NCI-H226 (cell line): ENCODE data around the gene SLC2A6.

Source experiments
- DNase-seq: peaks from one replicate; pipeline ENCODE4 v3.0.0-alpha.2; 2015

SLC2A6 gene

GRCh38 chr9:133495327-133496293 lies 16.7 kb upstream of the SLC2A6 start:
- no peak for DNase-seq

DNA sequence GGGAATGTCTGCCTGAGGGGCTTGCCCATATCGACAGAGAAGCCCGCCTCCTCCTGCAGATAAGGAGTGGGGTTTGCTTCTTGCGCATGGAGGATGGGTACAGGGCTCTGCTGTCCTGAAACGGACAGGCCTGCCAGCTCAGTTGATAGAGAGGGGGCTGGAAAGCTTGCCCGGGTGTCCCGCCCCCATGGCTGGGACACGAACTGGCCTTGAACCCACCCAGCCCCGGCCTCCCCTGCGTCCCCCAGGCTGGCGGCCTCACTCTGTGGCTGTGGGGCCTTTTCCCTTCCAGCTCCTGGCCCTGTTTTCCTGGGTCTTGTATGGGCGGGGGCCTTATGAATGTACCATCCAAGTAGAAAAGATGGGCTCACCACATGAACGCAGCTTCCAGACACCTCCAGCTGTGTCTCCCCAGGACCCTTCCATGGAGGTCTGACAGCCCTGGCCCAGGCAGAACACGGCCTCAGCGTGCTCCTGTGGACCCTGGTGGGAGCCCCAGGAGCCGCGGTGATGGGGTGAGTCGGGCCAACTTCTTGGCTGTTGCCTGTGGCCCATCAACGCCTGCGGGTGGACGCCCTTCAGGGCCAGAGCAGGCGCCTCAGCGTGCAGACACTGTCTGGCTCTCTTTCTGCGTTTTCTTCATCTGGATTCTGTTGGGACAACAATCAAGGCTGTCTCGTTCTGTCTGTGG lies 15.9 kb upstream of the SLC2A6 start:
- no peak for DNase-seq

DNA sequence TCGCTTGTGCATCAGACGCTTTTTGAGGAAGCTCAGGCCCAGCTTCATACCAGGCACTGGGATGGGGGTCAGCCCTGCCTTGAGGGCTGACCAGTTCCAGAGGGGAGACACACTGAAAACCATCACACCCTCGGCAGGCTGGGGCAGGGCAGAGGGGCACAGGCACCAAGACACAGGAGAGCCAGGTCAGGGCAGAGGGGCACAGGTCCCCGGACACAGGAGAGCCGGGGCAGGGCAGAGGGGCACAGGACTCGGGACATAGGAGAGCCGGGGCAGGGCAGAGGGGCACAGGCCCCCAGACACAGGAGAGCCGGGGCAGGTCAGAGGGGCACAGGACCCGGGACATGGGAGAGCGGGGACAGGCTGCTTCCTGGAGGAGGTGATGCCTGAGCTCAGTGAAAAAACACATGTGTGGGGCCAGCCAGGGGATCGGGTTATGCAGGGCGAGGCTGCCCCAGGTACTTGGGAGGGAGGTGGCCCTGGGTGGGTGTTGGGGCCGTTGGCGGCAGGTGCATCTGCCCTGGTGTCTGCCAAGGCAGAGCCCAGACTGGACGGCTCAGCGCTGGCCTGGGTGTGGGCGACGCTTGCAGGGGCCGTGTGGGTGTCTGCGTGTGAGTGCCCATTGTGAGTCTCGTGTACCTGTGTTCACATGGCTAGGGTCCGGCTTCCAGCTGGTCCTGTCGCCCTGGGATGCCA lies 15.1 kb upstream of the SLC2A6 start:
- DNase-seq = no peak

- DNase-seq = no peak
Measured at GRCh38 chr9:133493428-133493827, 14.5 kb upstream of the SLC2A6 start.

DNA sequence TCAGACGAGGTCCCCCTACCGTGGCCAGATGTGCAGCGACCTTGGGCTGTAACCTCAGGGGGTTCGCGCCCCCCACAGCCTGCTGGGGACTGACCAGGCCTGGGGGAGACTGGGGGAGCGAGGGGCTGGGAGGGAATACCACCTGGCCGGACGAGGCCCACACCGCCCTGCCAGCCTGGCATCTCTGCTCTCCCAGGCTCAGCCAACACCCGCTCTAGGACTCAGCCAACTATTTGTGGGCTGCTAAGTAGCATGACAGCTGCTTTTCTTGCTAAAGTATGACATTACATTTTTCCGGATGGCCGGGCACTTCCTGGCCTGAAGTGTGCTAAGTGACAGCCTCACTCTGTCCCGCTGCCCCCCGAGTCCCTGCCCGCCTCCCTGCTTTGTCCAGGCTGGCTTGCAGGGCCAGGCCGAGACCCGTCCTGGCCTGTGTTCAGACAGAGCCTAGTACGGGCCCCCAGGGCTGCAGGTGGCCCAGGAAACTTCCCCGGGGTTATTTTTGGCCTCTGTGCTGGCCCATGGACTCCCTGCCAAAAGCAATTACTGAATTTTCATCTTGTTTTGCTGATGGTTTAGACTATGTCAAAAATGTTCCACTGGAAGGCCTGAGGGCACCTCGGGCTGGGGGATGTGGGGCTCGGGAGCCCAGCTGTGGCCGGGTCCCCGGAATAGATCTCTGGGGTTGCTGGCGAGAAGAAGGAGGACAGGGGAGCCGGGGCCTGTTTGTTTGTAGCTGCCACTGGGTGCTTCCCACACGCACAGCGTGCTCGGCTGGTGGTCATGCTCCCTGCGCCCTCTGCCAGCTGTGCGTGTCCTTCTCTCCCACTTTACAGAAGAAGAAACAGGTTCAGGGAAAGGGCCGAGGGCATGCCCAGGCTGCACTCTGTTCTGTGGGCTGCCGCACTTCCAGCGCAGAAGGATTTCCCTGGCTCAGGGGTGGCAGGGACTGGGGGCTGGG lies 13.4 kb upstream of the SLC2A6 start:
- DNase-seq = no peak

DNA sequence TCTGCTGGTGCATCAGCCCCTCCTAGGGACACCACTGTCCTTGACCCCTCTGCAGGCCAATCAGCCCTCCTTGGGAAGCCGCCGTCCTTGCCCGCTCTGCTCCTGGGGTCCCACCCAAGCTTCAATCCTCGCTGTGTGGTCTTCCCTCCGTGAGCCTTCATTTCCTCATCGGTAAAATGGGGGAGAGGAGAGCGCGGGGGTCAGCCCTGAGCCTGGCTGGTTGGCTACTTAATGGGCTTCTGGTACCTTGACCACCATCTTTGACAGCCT lies 12.7 kb upstream of the SLC2A6 start:
- no peak for DNase-seq

GRCh38 chr9:133490865-133491655 lies 12.2 kb upstream of the SLC2A6 start:
- no peak for DNase-seq

- no peak for DNase-seq
Measured at GRCh38 chr9:133490201-133490681, 11.3 kb upstream of the SLC2A6 start.

DNA sequence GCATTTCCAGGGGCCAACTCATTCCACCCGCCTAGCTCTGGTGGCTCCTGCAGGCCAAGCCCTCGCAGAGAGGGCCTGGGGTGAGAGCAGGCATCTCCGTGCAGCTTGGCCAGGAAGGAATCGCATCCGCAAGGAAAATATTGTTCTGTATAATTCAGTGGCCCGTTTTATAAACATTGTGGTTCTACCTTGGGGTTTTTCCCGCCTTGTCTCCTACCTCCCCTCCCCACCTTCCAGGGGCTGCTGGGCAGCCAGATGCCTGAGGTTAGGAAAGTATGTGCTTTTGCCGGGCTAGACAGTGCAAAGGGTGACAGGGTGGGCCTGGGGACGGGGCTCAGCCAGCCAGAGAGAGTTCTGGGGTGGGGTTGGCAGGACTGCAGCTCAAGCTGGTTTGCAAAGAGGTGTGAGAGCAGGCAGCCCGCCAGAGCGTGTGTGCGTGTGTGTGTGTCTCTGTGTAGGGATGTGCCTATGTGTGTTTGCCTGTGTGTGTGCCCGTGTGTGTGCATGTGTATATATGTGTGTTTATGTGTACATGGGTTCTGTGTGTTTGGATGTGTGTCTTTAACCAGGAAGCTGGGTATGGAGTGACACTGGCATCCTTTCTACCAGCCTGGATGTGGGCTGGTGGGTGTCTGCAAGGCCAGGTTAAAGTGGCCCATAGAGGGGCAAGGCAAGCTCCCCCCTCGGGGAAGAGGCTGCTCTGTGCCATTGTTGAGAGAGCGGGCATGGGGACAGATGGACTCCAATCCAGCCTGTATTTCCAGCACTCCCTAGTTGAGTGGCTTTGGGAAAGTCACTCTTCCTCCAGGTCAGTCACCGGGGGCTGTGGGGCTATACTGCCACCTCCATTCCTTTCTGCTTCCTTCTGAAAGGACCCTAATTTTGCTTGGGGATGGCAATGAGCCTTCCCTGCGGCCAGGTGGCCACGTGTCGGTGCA lies 10.6 kb upstream of the SLC2A6 start:
- DNase-seq = no peak

DNA sequence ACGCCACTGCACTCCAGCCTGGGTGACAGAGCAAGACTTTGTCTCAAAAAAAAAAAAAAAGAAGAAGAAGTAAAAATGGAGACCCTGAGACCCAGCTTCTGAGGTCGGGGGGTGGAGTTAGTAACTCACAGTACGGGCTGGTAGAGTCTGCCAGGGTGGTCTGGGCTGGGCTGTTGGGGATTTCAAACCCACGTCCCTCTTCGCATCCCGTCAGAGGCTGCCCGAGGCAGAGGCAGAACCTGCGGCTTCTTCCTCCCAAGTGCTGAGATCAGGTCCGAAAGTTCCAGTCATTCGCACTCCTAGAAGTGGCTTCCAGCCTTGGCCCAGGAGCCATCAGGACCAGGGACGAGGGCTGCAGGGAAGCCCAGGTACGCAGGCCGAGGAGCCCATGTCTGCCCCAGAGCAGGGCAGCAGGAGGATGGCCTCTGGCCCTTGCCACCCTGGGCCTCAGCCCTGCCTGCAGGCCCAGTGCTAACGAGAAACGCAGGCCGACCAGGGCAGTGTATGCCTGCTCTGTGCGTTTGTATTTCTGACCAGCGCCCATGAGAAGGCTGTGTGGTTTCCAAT lies 9.9 kb upstream of the SLC2A6 start:
- no peak for DNase-seq

DNA sequence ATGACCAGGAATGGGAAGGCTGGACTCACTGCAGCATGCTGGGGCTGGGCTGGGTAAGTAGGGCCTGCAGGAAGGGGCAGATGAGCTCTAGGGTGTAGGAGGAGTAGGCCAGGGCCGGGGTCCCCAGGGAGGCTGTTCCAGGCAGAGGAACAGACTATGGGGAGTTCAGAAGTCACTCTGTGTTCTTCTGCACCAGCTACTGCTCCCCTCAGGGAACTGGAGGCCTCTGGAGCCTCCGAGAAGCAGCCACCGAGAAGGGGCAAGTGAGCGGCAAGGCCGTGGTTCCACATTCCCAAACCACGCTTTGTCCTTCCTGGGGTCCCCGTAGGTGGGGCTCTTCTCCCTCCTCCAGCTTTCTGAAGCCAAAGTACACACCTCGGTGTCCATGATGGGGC lies 8.4 kb upstream of the SLC2A6 start:
- DNase-seq = no peak

DNA sequence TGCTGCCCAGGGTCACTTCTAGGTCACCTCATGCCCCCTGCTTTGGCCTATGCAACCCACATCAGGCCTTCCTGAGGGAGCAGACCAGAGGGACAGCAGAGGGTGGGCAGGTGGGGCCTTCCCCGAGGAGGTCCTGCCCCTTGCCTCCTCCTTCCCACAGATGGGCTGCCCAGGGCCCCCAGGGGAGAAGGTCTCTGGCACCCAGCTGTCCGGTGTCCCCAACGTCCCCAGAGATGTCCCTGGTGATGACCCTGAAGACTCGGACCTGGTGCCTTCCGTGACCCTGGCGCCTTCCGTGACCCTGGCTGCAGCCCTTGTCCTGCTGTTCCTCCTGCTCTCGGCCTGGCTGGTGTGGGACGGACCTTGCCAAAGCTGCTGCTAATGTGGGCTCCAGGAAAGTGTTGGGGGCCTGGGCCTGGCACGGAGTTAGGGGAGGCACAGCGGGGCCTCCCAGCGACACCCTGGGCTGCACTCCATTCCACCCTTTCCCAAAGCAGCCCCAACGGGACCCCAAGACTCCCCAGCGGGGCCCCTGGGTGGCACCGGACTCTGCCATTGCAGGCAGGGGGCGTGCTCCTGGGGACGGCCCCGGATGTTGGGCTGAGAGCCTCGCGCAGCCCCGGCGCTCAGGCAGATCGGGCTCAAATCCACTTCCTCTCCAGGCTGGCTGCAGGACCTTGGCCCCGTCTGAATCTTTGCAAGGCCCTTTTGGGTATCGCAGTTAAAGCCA lies 6.8 kb upstream of the SLC2A6 start:
- DNase-seq = no peak

- no peak for DNase-seq
Measured at GRCh38 chr9:133484671-133485437, 6.0 kb upstream of the SLC2A6 start.

DNA sequence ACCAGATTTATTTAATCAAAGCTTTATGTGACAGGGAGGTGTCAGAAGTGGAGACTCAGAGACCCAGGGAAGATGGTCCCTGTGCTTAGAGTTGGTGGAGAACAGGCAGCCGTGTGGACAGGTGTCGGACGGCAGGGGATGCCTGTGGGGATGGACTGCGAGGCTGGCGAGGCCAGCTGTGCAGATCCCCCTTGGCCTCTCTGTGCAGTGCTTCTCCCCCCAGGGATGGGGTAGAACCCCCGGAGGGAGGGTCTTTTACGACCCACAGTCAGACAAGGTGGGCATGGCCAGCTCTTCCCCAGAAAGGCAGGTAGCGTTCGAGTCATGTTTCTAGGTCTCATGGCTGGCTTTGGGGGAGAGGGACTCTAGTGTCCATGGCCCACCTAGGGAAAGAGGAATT lies 4.7 kb upstream of the SLC2A6 start:
- no peak for DNase-seq

DNA sequence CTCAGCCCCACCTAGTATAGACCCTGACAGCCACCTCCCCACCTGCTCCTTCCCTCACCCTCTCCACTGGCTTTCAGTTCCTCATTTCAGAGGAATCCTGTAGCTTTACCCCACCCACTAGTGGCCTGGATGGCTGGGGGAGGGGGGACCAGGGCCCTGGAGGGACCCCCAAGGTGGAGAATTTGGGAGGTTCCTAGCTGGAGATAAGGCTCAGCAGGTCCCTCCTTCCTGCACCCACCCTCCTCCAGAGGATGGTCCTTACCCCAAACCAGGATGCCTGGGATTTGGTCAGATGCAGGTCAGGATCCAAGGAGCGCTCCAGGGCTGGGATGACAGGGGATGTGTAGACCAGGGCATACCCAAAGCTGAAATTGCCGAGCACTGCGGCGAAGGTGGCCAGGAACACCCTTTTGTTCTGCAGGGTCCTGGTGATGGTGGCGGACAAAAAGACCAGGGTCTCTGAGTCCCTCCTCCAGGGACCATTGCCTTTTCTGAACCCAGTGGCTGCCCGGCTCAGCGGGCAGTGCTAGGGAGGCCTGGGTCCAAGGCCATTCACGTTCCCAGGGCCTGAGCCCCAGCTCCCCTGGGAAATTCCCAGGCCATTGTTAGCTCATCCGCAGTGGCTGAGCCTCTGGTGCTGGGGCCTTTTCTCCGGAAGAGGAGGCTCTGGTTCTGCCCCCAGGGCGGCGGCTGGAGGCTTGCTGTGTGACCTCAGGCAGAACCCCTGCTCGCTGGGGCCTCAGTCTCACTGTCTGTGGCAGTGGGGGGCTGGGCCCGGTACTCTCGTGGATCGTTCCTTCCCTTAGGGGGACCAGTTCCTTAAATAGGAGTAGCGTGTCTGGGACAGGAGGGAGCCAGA lies 678 bp downstream of the SLC2A6 start:
- peak; percentile 60 for DNase-seq

DNA sequence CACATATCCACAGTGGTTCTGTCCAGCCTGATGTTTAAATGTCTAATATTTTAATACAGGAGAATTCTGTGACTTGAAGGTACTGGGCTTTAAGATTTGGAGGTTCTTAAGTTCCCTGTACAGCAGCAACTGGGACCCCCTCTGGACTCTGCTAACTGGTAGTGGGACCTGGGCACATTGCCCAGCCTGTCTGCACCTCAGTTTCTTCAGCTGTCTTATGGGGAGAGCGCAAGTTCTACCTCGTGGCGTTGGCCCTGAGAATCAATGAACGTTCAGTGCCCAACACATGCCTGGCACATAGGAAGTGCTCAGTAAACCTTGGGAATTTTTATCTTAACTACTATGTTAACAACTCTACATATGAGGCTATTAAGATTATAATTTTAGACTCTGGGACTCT lies 1.4 kb downstream of the SLC2A6 start:
- DNase-seq = no peak

GRCh38 chr9:133476941-133477340 lies 2.0 kb downstream of the SLC2A6 start:
- no peak for DNase-seq
